Liver (tissue), 9 donors: Measurements from ENCODE around the gene SLC8A1. TPM values are rescaled to one million over a fixed set of nuclear protein-coding genes. Genes with fewer than 3 reads are reported as not detected.

Experiments
- DNase-seq: peaks from one replicate; pipeline ENCODE4 v3.0.0-alpha.2; 2017; ENCODE audit warnings: low spot score
- H3K27ac ChIP-seq, 2 donors: one replicate each; pipeline ENCODE4 v1.7.0; 2013; ENCODE audit warnings: inconsistent platforms in 2 of 2, low read length in 2 of 2, control low read depth in 1 of 2, low read depth in 1 of 2, mild to moderate bottlenecking in 1 of 2
- H3K27me3 ChIP-seq, 4 donors: one replicate each; pipeline versions ENCODE4 v1.6.1 to v1.7.0; 2013; ENCODE audit warnings: low read length in 3 of 4, inconsistent platforms in 1 of 4, mild to moderate bottlenecking in 1 of 4, moderate library complexity in 1 of 4; ENCODE audit not compliant: control insufficient read depth in 4 of 4, insufficient read depth in 4 of 4
- H3K36me3 ChIP-seq, 4 donors: one replicate each; pipeline versions ENCODE4 v1.6.1 to v1.7.0; 2013; ENCODE audit warnings: low read length in 3 of 4, mild to moderate bottlenecking in 3 of 4, low read depth in 1 of 4, moderate library complexity in 1 of 4; ENCODE audit not compliant: control insufficient read depth in 4 of 4, insufficient read depth in 3 of 4
- H3K4me1 ChIP-seq, 4 donors: one replicate each; pipeline versions ENCODE4 v1.6.1 to v1.7.0; 2013; ENCODE audit warnings: low read length in 3 of 4, mild to moderate bottlenecking in 3 of 4, moderate library complexity in 1 of 4; ENCODE audit not compliant: control insufficient read depth in 4 of 4, insufficient read depth in 4 of 4
- H3K4me3 ChIP-seq, 3 donors: one replicate each; pipeline versions ENCODE4 v1.6.1 to v1.7.0; 2013; ENCODE audit warnings: low read length in 3 of 3, control low read depth in 1 of 3, low read depth in 1 of 3, mild to moderate bottlenecking in 1 of 3
- H3K9ac ChIP-seq, 2 donors: one replicate each; pipeline ENCODE4 v1.7.0; 2013; ENCODE audit warnings: low read length in 2 of 2, mild to moderate bottlenecking in 2 of 2, moderate library complexity in 2 of 2, control low read depth in 1 of 2, low read depth in 1 of 2
- H3K9me3 ChIP-seq, 4 donors: one replicate each; pipeline versions ENCODE4 v1.6.1 to v1.7.0; 2013; ENCODE audit warnings: low read length in 3 of 4; ENCODE audit not compliant: control insufficient read depth in 4 of 4
- CTCF ChIP-seq: fragments of 150-350 bp; IDR thresholded peaks from 2 replicates; pipeline ENCODE4 v1.5.1; 2017; ENCODE audit warnings: improper control_type of control experiment, low read depth, low read length; ENCODE audit not compliant: missing input control
- EGR1 ChIP-seq, 2 donors: IDR thresholded peaks; 2 replicates each; pipeline ENCODE4 v1.6.1; 2016 to 2018; ENCODE audit warnings: antibody characterized with exemption in 2 of 2, low read depth in 2 of 2
- FOXA1 ChIP-seq: IDR thresholded peaks from 2 replicates; pipeline ENCODE4 v1.6.1; 2016; ENCODE audit warnings: antibody characterized with exemption
- FOXA2 ChIP-seq: IDR thresholded peaks from 2 replicates; pipeline ENCODE4 v1.6.1; 2016; ENCODE audit warnings: antibody characterized with exemption
- GABPA ChIP-seq, 2 donors: IDR thresholded peaks in 1 of 2; conservative IDR thresholded peaks in 1 of 2; 2 replicates each; pipeline ENCODE4 v1.6.1; 2016; ENCODE audit warnings: antibody characterized with exemption in 2 of 2, mild to moderate bottlenecking in 1 of 2, moderate library complexity in 1 of 2
- HNF4A ChIP-seq, 2 donors: conservative IDR thresholded peaks; 2 replicates each; pipeline ENCODE4 v1.6.1; 2016; ENCODE audit warnings: antibody characterized with exemption in 2 of 2, mild to moderate bottlenecking in 2 of 2
- HNF4G ChIP-seq: IDR thresholded peaks from 2 replicates; pipeline ENCODE4 v1.6.1; 2016; ENCODE audit warnings: antibody characterized with exemption
- JUND ChIP-seq, 2 donors: IDR thresholded peaks; 2 replicates each; pipeline ENCODE4 v1.6.1; 2016; ENCODE audit warnings: antibody characterized with exemption in 2 of 2
- NR2F2 ChIP-seq: IDR thresholded peaks from 2 replicates; pipeline ENCODE4 v1.6.1; 2016; ENCODE audit warnings: antibody characterized with exemption
- RXRA ChIP-seq, 2 donors: IDR thresholded peaks; 2 replicates each; pipeline ENCODE4 v1.6.1; 2017 to 2018; ENCODE audit warnings: antibody characterized with exemption in 2 of 2, mild to moderate bottlenecking in 1 of 2
- TAF1 ChIP-seq: conservative IDR thresholded peaks from 2 replicates; pipeline ENCODE4 v1.6.1; 2016; ENCODE audit warnings: antibody characterized with exemption, mild to moderate bottlenecking
- YY1 ChIP-seq: IDR thresholded peaks from 2 replicates; pipeline ENCODE4 v1.6.1; 2016; ENCODE audit warnings: antibody characterized with exemption, mild to moderate bottlenecking
- ZBTB33 ChIP-seq: IDR thresholded peaks from 2 replicates; pipeline ENCODE4 v1.6.1; 2016; ENCODE audit warnings: antibody characterized with exemption
- WGBS: extraction: QIAGEN DNeasy Blood & Tissue Kit; methylation state at CpG from one replicate; pipeline ENCODE4 v1.1.7; 2013; 5-methylcytosine and 5-hydroxymethylcytosine counted together
- polyA plus RNA-seq, 2 donors: library from polyadenylated mRNA; stranded (reverse) in 1 of 2; unstranded in 1 of 2; fragments of 200-250 nt in 1 of 2; fragments of >200 nt in 1 of 2; fragmentation: Nextera tagmentation in 1 of 2; extraction: Ambion mirVana in 1 of 2; gene quantifications; one replicate each; pipeline versions ENCODE4 v1.2.1 to v1.2.3, GENCODE V29; 2013 to 2015
- total RNA-seq, 2 donors: library from RNA; depleted of rRNA; stranded (reverse); fragments of >200 nt; gene quantifications; one replicate each; pipeline ENCODE4 v1.2.3, GENCODE V29; 2014
- TF ChIP-seq, protein P1 (sequence below): IDR thresholded peaks from 2 replicates; pipeline ENCODE4 v1.6.1; 2016; ENCODE audit warnings: antibody characterized with exemption
- TF ChIP-seq, protein P2 (sequence below): IDR thresholded peaks from 2 replicates; pipeline ENCODE4 v1.6.1; 2016; ENCODE audit warnings: antibody characterized with exemption
- TF ChIP-seq, protein P3 (sequence below): IDR thresholded peaks from 2 replicates; pipeline ENCODE4 v1.6.1; 2016; ENCODE audit warnings: antibody characterized with exemption, mild to moderate bottlenecking
- donor health status: healthy.
- donor health status: healthy.
- donor health status: healthy.
- donor health status: healthy.
- donor health status: healthy.

SLC8A1 gene
- total and polyA plus RNA-seq, 4 donors: 1.2 to 18.5 (median 8.2) TPM

- no peaks in the 10 kb centered on the region for H3K36me3 ChIP-seq
- H3K27ac ChIP-seq: no peak overlapping the region
- H3K4me1 ChIP-seq: peaks cover 0 to 1% (median 0%) of the 10 kb centered on the region in 4 donors
- no peak overlapping the region for H3K4me3 ChIP-seq
- no peaks in the 10 kb centered on the region for H3K27me3 ChIP-seq
- H3K9me3 ChIP-seq: no peaks in the 10 kb centered on the region
- 90% methylated on average over 2 of the region's 2 CpGs for WGBS
- no peak overlapping the region for H3K9ac ChIP-seq
- TF ChIP-seq HNF4A (conservative IDR thresholded peaks at IDR 0.05) (no peak), FOXA1 (no peak), RXRA (IDR thresholded peaks at IDR 0.05) (no peak), FOXA2 (no peak), HNF4G (no peak), GABPA (IDR thresholded peaks at IDR 0.05 in 1 of 2, conservative IDR thresholded peaks at IDR 0.05 in 1 of 2) (no peak), ZBTB33 (no peak), JUND (IDR thresholded peaks at IDR 0.05) (no peak), NR2F2 (no peak), TAF1 (no peak), CTCF (no peak), YY1 (no peak), EGR1 (IDR thresholded peaks at IDR 0.05; ENCODE audit: low read depth in 2 of 2) (no peak)
- TF ChIP-seq, protein P1, sequence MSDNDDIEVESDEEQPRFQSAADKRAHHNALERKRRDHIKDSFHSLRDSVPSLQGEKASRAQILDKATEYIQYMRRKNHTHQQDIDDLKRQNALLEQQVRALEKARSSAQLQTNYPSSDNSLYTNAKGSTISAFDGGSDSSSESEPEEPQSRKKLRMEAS: no peak
- TF ChIP-seq, protein P2, sequence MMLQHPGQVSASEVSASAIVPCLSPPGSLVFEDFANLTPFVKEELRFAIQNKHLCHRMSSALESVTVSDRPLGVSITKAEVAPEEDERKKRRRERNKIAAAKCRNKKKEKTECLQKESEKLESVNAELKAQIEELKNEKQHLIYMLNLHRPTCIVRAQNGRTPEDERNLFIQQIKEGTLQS: no peak
- TF ChIP-seq, protein P3, sequence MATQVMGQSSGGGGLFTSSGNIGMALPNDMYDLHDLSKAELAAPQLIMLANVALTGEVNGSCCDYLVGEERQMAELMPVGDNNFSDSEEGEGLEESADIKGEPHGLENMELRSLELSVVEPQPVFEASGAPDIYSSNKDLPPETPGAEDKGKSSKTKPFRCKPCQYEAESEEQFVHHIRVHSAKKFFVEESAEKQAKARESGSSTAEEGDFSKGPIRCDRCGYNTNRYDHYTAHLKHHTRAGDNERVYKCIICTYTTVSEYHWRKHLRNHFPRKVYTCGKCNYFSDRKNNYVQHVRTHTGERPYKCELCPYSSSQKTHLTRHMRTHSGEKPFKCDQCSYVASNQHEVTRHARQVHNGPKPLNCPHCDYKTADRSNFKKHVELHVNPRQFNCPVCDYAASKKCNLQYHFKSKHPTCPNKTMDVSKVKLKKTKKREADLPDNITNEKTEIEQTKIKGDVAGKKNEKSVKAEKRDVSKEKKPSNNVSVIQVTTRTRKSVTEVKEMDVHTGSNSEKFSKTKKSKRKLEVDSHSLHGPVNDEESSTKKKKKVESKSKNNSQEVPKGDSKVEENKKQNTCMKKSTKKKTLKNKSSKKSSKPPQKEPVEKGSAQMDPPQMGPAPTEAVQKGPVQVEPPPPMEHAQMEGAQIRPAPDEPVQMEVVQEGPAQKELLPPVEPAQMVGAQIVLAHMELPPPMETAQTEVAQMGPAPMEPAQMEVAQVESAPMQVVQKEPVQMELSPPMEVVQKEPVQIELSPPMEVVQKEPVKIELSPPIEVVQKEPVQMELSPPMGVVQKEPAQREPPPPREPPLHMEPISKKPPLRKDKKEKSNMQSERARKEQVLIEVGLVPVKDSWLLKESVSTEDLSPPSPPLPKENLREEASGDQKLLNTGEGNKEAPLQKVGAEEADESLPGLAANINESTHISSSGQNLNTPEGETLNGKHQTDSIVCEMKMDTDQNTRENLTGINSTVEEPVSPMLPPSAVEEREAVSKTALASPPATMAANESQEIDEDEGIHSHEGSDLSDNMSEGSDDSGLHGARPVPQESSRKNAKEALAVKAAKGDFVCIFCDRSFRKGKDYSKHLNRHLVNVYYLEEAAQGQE: no peak
- DNase-seq: no peak
These were observed 84.9 kb downstream of the SLC8A1 start for GRCh38 chr2:40367032-40367431.
